Measurements from ENCODE around the gene HSPB2.

- TF ChIP-seq FOXK2 (IDR thresholded peaks at IDR 0.05) (no peak), BHLHE40 (IDR thresholded peaks at IDR 0.05; ENCODE audit: borderline replicate concordance) (no peak), SP1 (IDR thresholded peaks at IDR 0.05) (no peak), TARDBP (IDR thresholded peaks at IDR 0.05) (no peak), HDGF (IDR thresholded peaks at IDR 0.05; ENCODE audit: borderline replicate concordance) (no peak), SUZ12 (IDR thresholded peaks at IDR 0.05) (no peak), L3MBTL2 (conservative IDR thresholded peaks at IDR 0.05) (no peak), FOXA1 (IDR thresholded peaks at IDR 0.05) (no peak), FOXM1 (IDR thresholded peaks at IDR 0.05; ENCODE audit: borderline replicate concordance) (no peak), ZNF384 (IDR thresholded peaks at IDR 0.05) (no peak), ARNT (IDR thresholded peaks at IDR 0.05) (no peak), NFRKB (IDR thresholded peaks at IDR 0.05) (no peak)
- TF ChIP-seq, protein P1, sequence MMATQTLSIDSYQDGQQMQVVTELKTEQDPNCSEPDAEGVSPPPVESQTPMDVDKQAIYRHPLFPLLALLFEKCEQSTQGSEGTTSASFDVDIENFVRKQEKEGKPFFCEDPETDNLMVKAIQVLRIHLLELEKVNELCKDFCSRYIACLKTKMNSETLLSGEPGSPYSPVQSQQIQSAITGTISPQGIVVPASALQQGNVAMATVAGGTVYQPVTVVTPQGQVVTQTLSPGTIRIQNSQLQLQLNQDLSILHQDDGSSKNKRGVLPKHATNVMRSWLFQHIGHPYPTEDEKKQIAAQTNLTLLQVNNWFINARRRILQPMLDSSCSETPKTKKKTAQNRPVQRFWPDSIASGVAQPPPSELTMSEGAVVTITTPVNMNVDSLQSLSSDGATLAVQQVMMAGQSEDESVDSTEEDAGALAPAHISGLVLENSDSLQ (IDR thresholded peaks at IDR 0.05) = no peak
Observed at GRCh38 chr11:111954154-111954553, 41.6 kb downstream of the HSPB2 start.

Data from HEK293T (cell line).